OCI-LY7 (cell line): ENCODE results near the gene TP53RK. TPM values are rescaled to one million over a fixed set of nuclear protein-coding genes. Genes with fewer than 3 reads are reported as not detected.

ENCODE experiments used
- BruUV-seq: library from RNA; stranded (reverse); fragments of 400-500 nt; replicated peaks from 2 replicates; lab custom pipeline; 2021; lab: Mats Ljungman, UMichigan
- CTCF ChIA-PET: fragments of 300-600 bp; sonication (Branson Sonifier 250); formaldehyde crosslinking; loops from one replicate; lab custom pipeline; 2022; ENCODE audit warnings: antibody characterized with exemption; ENCODE audit not compliant: unreplicated experiment; lab: Charles Lee
- POLR2A ChIA-PET: fragments of 300-600 bp; sonication (Branson Sonifier 250); formaldehyde crosslinking; loops from one replicate; lab custom pipeline; 2022; ENCODE audit warnings: antibody characterized with exemption; lab: Charles Lee
- DNase-seq: peaks from one replicate; pipeline ENCODE4 v3.0.0-alpha.2; 2015; ENCODE audit warnings: low spot score
- H2AFZ ChIP-seq: fragments of 200-600 bp; sonication (generic), shearing (Covaris generic); 2 replicates; pipeline ENCODE4 v1.6.1; 2014; ENCODE audit warnings: mild to moderate bottlenecking, antibody characterized with exemption, low read length, moderate library complexity
- H3K27ac ChIP-seq: fragments of 200-600 bp; sonication (generic); 2 replicates; pipeline ENCODE4 v1.5.1; 2014; ENCODE audit warnings: mixed run types, low read depth, mild to moderate bottlenecking, moderate library complexity, low read length, inconsistent platforms; ENCODE audit not compliant: poor library complexity, severe bottlenecking
- H3K36me3 ChIP-seq: fragments of 200-600 bp; sonication (generic); 2 replicates; pipeline ENCODE4 v1.6.1; 2014; ENCODE audit warnings: mild to moderate bottlenecking, antibody characterized with exemption, low read length, moderate library complexity, mixed read lengths; ENCODE audit not compliant: insufficient read depth
- H3K4me1 ChIP-seq: fragments of 200-600 bp; sonication (generic); 2 replicates; pipeline ENCODE4 v1.5.1; 2014; ENCODE audit warnings: mild to moderate bottlenecking, low read length; ENCODE audit not compliant: insufficient read depth, poor library complexity, severe bottlenecking
- H3K4me2 ChIP-seq: fragments of 200-600 bp; sonication (generic); 2 replicates; pipeline ENCODE4 v1.6.1; 2014; ENCODE audit warnings: mild to moderate bottlenecking, low read length
- H3K4me3 ChIP-seq: fragments of 200-600 bp; sonication (generic); 2 replicates; pipeline ENCODE4 v1.5.1; 2014; ENCODE audit warnings: mild to moderate bottlenecking, low read depth, low read length; ENCODE audit not compliant: poor library complexity, severe bottlenecking
- H3K79me2 ChIP-seq: fragments of 200-600 bp; sonication (generic); 2 replicates; pipeline ENCODE4 v1.6.1; 2016; ENCODE audit warnings: low read depth, mild to moderate bottlenecking, low read length, moderate library complexity, mixed read lengths; ENCODE audit not compliant: insufficient read depth
- H3K9me2 ChIP-seq: fragments of 200-600 bp; sonication (generic); 2 replicates; pipeline ENCODE4 v1.6.1; 2016; ENCODE audit warnings: mild to moderate bottlenecking, low read length, mixed read lengths; ENCODE audit not compliant: insufficient read depth
- H3K9me3 ChIP-seq: fragments of 200-600 bp; sonication (generic); 2 replicates; pipeline ENCODE4 v1.6.1; 2014; ENCODE audit warnings: mild to moderate bottlenecking, mixed run types, low read length, mixed read lengths
- H4K20me1 ChIP-seq: fragments of 200-600 bp; sonication (generic); 2 replicates; pipeline ENCODE4 v1.6.1; 2014; ENCODE audit warnings: mild to moderate bottlenecking, antibody characterized with exemption, low read length, moderate library complexity, mixed read lengths; ENCODE audit not compliant: insufficient read depth
- CTCF ChIP-seq: fragments of 200-600 bp; sonication (generic); conservative IDR thresholded peaks from 2 replicates; pipeline ENCODE4 v1.5.1; 2014; ENCODE audit warnings: mild to moderate bottlenecking, antibody characterized with exemption, low read length, moderate library complexity, mixed read lengths
- EZH2phosphoT487 ChIP-seq: fragments of 200-600 bp; sonication (generic); IDR thresholded peaks from 2 replicates; pipeline ENCODE4 v1.6.1; 2018; ENCODE audit warnings: low read depth, borderline replicate concordance, mild to moderate bottlenecking, mixed run types, antibody characterized with exemption, low read length, moderate library complexity, mixed read lengths
- intact Hi-C: fragments of 100-400 bp; cut with micrococcal nuclease; formaldehyde crosslinking; loops from one replicate; pipeline ENCODE4 v1.10.0; 2022; ENCODE audit not compliant: unreplicated experiment
- total RNA-seq, 2 experiments: library from RNA; depleted of rRNA in 1 of 2; stranded (reverse); fragments of >200 nt in 1 of 2; shearing (Covaris generic) in 1 of 2; gene quantifications; 2 replicates each; pipeline ENCODE4 v1.2.3, GENCODE V29; 2014 to 2022

The TP53RK gene
- total RNA-seq, 2 experiments from 2014 or later: 18.6 to 32.9 TPM

DNA sequence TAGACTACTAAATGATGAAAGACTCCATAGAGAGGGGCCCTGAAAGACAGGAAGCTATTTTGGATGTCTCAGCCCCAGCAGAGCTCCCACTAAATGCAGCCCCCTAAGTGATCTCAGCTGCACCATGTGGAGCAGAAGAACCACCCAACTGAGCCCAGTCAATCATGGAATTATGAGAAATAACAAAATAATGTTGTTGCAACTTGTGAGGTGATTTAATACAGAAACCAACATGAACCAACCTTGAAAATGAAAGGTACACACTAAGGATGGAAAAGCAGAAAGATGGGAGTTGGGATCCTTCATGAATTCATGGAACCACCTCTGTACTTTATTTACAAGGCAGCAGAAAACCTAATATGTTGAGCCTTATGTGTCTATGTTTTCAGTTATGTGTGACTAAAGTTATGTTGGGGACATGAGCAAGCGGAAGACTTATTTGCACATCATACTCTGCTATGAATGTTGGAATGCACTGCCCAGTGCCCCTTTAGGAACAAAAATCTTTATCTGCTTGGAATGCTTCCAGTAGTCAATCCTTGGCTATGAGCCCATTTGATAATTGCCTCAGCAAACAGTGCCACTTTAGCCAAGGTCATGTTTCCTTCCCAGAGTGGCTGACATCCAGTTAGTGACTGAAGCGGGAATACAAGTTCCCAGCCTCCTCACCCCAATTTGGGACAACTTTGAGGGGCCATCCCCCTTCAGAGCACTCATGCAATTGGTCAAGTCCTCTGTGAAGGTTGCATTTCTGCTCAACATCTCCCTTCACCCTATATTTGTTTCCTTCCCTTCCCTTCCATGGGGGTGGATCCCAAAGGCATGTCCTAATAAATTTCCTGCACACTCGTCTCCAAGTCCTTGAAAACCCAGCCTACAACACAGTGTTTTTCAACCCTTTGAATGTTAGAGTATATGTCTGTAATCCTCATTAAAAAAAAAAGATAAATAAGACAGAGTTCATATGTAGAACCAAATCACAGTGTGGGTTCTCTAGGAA lies 18.4 kb downstream of the TP53RK start:
- no peaks in the 10 kb centered on the region for H3K9me3 ChIP-seq
- H3K4me2 ChIP-seq: no peak overlapping the region
- no peak overlapping the region for H3K4me3 ChIP-seq
- ChIA-PET POLR2A (no interaction called here), CTCF (no interaction called here)
- H3K27ac ChIP-seq: no peak overlapping the region
- DNase-seq: no peak
- no peaks in the 10 kb centered on the region for H3K36me3 ChIP-seq
- H4K20me1 ChIP-seq: no peaks in the 10 kb centered on the region
- no peaks in the 10 kb centered on the region for H3K4me1 ChIP-seq
- H3K9me2 ChIP-seq: no peaks in the 10 kb centered on the region
- no peak overlapping the region for H2AFZ ChIP-seq
- H3K79me2 ChIP-seq: no peaks in the 10 kb centered on the region
- intact Hi-C loops: no loop called here
- TF ChIP-seq CTCF (no peak), EZH2phosphoT487 (no peak)
- no TSS peak for BruUV-seq

DNA sequence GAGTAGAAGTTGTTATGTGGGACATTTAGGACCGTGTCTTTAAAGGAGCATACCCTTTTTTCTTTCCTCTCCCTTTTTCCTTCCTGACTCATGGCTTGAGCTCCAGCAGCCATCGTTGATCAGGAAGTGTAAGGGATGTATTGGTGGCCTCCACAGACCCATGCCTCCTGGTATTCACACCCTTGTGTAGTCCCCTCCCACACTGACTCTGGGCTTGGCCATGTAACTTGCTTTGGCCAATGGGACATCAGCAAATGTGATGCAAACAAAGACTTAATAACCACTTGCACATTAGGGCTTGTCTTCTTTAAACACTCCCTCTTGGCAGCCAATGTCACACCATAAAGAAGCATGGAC lies 19.0 kb downstream of the TP53RK start:
- POLR2A ChIA-PET: interaction anchor here (0.6 kb wide), 1 partner anchor 237 kb away, joined by 3 read pairs; no protein-coding TSS in a partner anchor
- intact Hi-C loops: no loop called here

More for the DNA sequence above, 19.0 kb downstream of the TP53RK start:
- H3K4me2 ChIP-seq: no peak overlapping the region
- no peaks in the 10 kb centered on the region for H3K9me2 ChIP-seq
- no peaks in the 10 kb centered on the region for H3K79me2 ChIP-seq
- TF ChIP-seq EZH2phosphoT487: no peak
- no peak for TF ChIP-seq CTCF
- no peak overlapping the region for H3K4me3 ChIP-seq
- no peak overlapping the region for H2AFZ ChIP-seq
- H4K20me1 ChIP-seq: no peaks in the 10 kb centered on the region
- no TSS peak for BruUV-seq
- no peak for DNase-seq
- H3K27ac ChIP-seq: no peak overlapping the region
- no peaks in the 10 kb centered on the region for H3K36me3 ChIP-seq
- no peaks in the 10 kb centered on the region for H3K4me1 ChIP-seq
- CTCF ChIA-PET: no interaction called here
- no peaks in the 10 kb centered on the region for H3K9me3 ChIP-seq
